Measurements from ENCODE around the gene DCBLD2.

DNA sequence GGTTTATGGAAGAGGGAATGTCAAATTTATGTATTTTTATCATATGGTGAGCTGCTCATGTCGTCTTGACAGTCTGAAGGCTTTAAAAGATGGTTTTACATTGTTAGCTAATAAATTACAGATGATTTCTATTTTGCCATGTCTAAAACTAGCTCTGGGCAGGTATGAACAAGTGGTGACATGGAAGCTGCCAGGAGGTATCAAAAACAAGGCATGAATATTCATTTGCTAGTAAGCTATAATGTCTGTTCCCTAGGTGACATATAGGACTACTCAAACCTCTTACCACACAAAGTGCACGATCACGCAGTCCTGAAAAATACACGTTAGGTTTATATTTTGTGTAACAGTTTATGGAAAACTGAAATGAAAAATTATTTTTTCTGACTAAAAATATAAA, 103.6 kb downstream of the DCBLD2 start:
- TF ChIP-seq, protein P1, sequence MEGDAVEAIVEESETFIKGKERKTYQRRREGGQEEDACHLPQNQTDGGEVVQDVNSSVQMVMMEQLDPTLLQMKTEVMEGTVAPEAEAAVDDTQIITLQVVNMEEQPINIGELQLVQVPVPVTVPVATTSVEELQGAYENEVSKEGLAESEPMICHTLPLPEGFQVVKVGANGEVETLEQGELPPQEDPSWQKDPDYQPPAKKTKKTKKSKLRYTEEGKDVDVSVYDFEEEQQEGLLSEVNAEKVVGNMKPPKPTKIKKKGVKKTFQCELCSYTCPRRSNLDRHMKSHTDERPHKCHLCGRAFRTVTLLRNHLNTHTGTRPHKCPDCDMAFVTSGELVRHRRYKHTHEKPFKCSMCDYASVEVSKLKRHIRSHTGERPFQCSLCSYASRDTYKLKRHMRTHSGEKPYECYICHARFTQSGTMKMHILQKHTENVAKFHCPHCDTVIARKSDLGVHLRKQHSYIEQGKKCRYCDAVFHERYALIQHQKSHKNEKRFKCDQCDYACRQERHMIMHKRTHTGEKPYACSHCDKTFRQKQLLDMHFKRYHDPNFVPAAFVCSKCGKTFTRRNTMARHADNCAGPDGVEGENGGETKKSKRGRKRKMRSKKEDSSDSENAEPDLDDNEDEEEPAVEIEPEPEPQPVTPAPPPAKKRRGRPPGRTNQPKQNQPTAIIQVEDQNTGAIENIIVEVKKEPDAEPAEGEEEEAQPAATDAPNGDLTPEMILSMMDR (IDR thresholded peaks at IDR 0.05; ENCODE audit: low read depth, low read length) = no peak
- no peak for TF ChIP-seq EZH2phosphoT487 (IDR thresholded peaks at IDR 0.05; ENCODE audit: low read depth)

Data from OCI-LY3 (cell line).